Measurements from ENCODE around the gene THSD4. TPM values are rescaled to one million over a fixed set of nuclear protein-coding genes. Genes with fewer than 3 reads are reported as not detected.
A peak's percentile ranks its signal among the peaks of the same experiment; 100 is the strongest.

The THSD4 gene
- total and polyA plus RNA-seq, 2 of the 4 experiments (the other 2 are of a cell fraction) = 25.5 to 31.1 TPM

- POLR2A ChIA-PET (ENCODE audit: unreplicated experiment) = interaction anchor here (0.6 kb wide), 1 partner anchor 39 kb away, joined by 3 read pairs; no protein-coding TSS in a partner anchor
- Histone ChIP-seq H4K8ac (ENCODE audit: low read depth in 2 of 2, low read length in 2 of 2) (peak overlapping the region; percentile 93 to 98), H3K36me3 (ENCODE audit: control insufficient read depth, insufficient read depth, low read length) (peaks cover 18% of the 10 kb centered on the region), H4K20me1 (ENCODE audit: insufficient read depth, low read length) (no peaks in the 10 kb centered on the region), H3K4me1 (ENCODE audit: control insufficient read depth, insufficient read depth, low read length) (peaks cover 66% of the 10 kb centered on the region), H4K91ac (ENCODE audit: insufficient read depth, low read depth, low read length) (peak overlapping the region; percentile 100), H3K27me3 (ENCODE audit: control insufficient read depth, insufficient read depth, low read length) (no peaks in the 10 kb centered on the region), H3K56ac (ENCODE audit: extremely low read depth, insufficient read depth, low read length) (peak overlapping the region; percentile 94), H3K4me2 (ENCODE audit: low read depth, low read length) (peak overlapping the region; percentile 70), H2BK20ac (ENCODE audit: low read depth, low read length) (peak overlapping the region; percentile 99), H3K79me1 (ENCODE audit: low read depth in 1 of 2, low read length in 2 of 2) (peaks cover 28 to 71% of the 10 kb centered on the region in 2 experiments), H3K14ac (replicated peaks; ENCODE audit: low read depth, low read length) (peak overlapping the region; percentile 98), H2BK5ac (ENCODE audit: low read depth, low read length, poor library complexity, severe bottlenecking) (peak overlapping the region; percentile 100), H3K23ac (ENCODE audit: low read depth, low read length) (peak overlapping the region; percentile 96), H3K4me3 (ENCODE audit: insufficient read depth, low read depth, low read length) (no peak overlapping the region), H2AK5ac (ENCODE audit: low read depth, low read length) (peak overlapping the region; percentile 99), H3K18ac (ENCODE audit: low read depth, low read length) (peak overlapping the region; percentile 100), H3K9me1 (ENCODE audit: insufficient read depth, low read length) (peaks cover 56% of the 10 kb centered on the region), H2AK9ac (replicated peaks; ENCODE audit: low read depth, low read length, poor library complexity) (peak overlapping the region; percentile 42), H3K9ac (ENCODE audit: low read depth, low read length) (peak overlapping the region; percentile 83), H2AFZ (replicated peaks; ENCODE audit: low read length, poor library complexity) (no peak overlapping the region), H3K4ac (ENCODE audit: low read depth, low read length) (peak overlapping the region; percentile 99), H2BK15ac (ENCODE audit: low read depth, low read length) (peak overlapping the region; percentile 99), H3K9me3 (ENCODE audit: control insufficient read depth, insufficient read depth, low read length) (no peaks in the 10 kb centered on the region), H4K5ac (ENCODE audit: low read depth, low read length) (peak overlapping the region; percentile 100), H3K27ac (ENCODE audit: insufficient read depth, low read length) (peak overlapping the region; percentile 100), H2BK120ac (ENCODE audit: low read depth, low read length) (peak overlapping the region; percentile 100)
- in situ Hi-C loops (cut with MboI; ENCODE audit: low sequenced_read_pairs) = no loop called here
- TF ChIP-seq RFX5 (IDR thresholded peaks at IDR 0.05; ENCODE audit: low read depth, low read length) (no peak), MXI1 (IDR thresholded peaks at IDR 0.05; ENCODE audit: borderline replicate concordance, low read depth, low read length) (no peak), CHD1 (IDR thresholded peaks at IDR 0.05; ENCODE audit: low read depth, low read length) (no peak), RCOR1 (IDR thresholded peaks at IDR 0.05; ENCODE audit: insufficient replicate concordance, low read length) (no peak), RAD21 (IDR thresholded peaks at IDR 0.05; ENCODE audit: low read length) (no peak), MAFK (IDR thresholded peaks at IDR 0.05; ENCODE audit: low read depth, low read length) (no peak), MAZ (IDR thresholded peaks at IDR 0.05; ENCODE audit: borderline replicate concordance, low read depth, low read length) (no peak), SMC3 (IDR thresholded peaks at IDR 0.05; ENCODE audit: low read depth, low read length) (no peak), CEBPB (IDR thresholded peaks at IDR 0.05; ENCODE audit: low read depth, low read length) (no peak), BHLHE40 (IDR thresholded peaks at IDR 0.05; ENCODE audit: low read depth, low read length) (no peak), USF2 (IDR thresholded peaks at IDR 0.05; ENCODE audit: low read depth, low read length) (no peak), ELK1 (IDR thresholded peaks at IDR 0.05; ENCODE audit: borderline replicate concordance, low read depth, low read length) (no peak), FOS (IDR thresholded peaks at IDR 0.05; ENCODE audit: low read depth, low read length) (no peak), CTCF (conservative IDR thresholded peaks at IDR 0.05; ENCODE audit: low read depth, low read length) (no peak)
- no TSS peak for BruUV-seq (replicated peaks)
- CTCF ChIA-PET = interaction anchor here (1.9 kb wide), 1 partner anchor 31 kb away, joined by 4 read pairs; no protein-coding TSS in a partner anchor
- intact Hi-C loops (cut with micrococcal nuclease) = loop anchor here (5.0 kb wide), 1 partner anchor 216 kb away; the partner anchor contains the start of gene THSD4
- ATAC-seq (ENCODE audit: low read depth) = no peak
- dilution Hi-C loops (cut with HindIII; ENCODE audit: low sequenced_read_pairs, unreplicated experiment) = no loop called here
- 100% methylated on average over 1 of the region's 3 CpGs; no CpG with 5 or more reads in 1 of the 2 experiments for WGBS, 2 experiments (ENCODE audit: extremely low coverage in 2 of 2, insufficient read length in 1 of 2)
- no peak for DNase-seq
Observed at GRCh38 chr15:71333136-71333700, 217.9 kb downstream of the THSD4 start.

Data from IMR-90 (cell line).